NCI-H748 (cell line): ENCODE measurements around the gene ABCB9.

Source experiments
- DNase-seq: peaks from one replicate; lab custom pipeline; 2025; ENCODE audit not compliant: unreplicated experiment; lab: John Stamatoyannopoulos, UW

The ABCB9 gene

GRCh38 chr12:122981587-122982476 lies 15.6 kb upstream of the ABCB9 start:
- no peak for DNase-seq

- peak; percentile 62 for DNase-seq
Measured at GRCh38 chr12:122981036-122981471, 14.8 kb upstream of the ABCB9 start.

DNA sequence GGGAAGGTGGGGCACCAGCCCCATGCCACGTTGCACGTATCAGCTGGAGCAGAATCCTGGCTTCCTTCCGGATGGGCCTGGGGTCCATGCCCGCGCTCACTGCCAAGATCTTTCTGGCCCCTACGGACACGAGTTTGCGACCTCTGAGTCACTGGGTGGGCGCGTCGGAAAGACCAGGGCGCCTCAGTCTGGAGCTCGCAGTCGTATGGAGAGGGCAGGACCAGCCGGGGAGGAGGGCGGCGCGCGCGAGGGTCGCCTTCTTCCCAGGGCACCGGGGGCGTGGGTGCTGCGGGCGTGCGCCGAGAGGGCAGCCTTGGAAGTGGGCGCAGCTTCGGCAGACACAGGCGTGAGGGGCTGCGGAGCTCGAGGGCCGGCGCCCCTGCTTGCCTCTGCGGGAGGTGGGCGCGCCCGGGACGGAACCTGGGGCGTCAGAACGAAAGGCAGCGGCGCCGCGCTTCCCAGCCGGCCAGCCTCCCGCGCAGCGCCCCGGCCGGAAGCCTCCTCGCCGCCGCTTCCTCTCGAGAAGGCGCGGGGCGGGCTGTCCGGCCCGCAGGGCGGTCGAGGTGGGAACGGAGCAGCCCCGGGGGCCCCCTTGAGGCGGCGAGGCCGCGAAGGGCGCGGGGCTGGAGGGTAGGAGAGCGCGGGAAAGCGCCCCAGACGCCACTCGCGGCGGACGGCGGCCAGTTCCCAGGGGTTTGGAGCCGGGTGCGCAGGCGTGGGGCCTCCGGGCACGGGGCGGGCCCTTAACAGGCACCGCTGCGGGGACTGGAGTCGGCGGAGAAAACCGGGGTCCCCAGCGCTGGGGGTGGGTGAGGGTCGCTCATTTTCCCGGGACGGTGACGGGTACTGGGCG lies 14.1 kb upstream of the ABCB9 start, which contains the start of gene ARL6IP4:
Gene ARL6IP4 (plus strand): TSS at position 499 of the 853 bp plus-strand sequence. CDS start 459 bp downstream, outside the sequence.
- DNase-seq: peak; percentile 70

- DNase-seq: peak; percentile 44
Measured at GRCh38 chr12:122979908-122980182, 13.6 kb upstream of the ABCB9 start.

- DNase-seq: peak; percentile 36
Measured at GRCh38 chr12:122979001-122979907, 13.0 kb upstream of the ABCB9 start.

DNA sequence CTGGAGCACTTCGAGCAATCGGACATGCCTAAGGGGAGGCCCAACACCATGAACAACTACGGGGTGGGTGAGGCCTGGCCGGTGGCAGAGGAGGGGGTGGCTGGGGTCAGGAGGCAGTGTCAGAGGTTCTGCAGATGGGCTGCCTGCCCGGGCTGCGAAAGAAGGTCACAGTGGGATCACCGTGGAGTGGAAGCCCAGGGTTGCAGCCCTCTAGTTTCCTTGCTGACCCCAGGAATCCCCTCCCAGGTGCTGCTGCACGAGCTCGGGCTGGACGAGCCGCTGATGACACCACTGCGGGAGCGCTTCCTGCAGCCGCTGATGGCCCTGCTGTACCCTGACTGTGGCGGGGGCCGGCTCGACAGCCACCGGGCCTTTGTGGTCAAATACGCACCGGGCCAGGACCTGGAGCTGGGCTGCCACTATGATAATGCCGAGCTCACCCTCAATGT lies 12.3 kb upstream of the ABCB9 start:
- no peak for DNase-seq

DNA sequence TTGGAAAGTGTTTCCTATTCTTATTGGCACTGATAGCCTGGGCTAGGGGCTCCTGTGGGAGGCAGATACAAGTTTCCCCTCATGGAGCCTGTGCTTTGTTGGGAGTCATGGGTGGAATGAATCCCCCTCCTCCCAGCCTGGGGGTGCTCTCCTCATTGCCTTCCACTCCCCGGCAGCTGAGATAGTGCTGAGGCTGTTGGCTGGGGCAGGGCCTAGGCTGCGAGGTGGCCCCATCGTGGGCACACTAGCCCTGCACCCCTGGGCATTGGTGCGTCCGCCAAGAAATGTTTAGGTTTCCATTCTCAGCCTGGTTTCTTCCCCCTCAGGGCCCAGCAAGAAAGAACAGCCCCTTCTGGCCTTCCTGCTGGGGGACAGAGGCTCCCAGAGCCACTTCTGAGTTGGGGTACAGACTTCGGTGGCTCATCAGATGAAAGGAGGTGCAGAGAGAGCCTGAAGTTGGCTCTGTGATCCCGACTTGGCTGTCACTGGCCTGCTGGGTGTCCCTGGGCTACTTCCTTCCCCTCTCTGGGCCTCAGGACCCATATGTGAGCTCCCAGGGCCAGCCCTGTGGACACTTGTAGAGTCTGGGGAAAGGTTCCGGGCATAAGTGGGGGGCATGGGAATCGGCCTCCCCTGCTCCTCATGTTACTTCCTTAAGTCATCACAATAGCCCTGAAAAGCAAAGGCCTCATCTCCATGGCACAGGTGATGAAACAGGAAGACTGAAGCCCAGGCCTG lies 11.6 kb upstream of the ABCB9 start:
- no peak for DNase-seq

- DNase-seq: no peak
Measured at GRCh38 chr12:122977153-122977552, 10.9 kb upstream of the ABCB9 start.

- no peak for DNase-seq
Measured at GRCh38 chr12:122976648-122976975, 10.3 kb upstream of the ABCB9 start.

DNA sequence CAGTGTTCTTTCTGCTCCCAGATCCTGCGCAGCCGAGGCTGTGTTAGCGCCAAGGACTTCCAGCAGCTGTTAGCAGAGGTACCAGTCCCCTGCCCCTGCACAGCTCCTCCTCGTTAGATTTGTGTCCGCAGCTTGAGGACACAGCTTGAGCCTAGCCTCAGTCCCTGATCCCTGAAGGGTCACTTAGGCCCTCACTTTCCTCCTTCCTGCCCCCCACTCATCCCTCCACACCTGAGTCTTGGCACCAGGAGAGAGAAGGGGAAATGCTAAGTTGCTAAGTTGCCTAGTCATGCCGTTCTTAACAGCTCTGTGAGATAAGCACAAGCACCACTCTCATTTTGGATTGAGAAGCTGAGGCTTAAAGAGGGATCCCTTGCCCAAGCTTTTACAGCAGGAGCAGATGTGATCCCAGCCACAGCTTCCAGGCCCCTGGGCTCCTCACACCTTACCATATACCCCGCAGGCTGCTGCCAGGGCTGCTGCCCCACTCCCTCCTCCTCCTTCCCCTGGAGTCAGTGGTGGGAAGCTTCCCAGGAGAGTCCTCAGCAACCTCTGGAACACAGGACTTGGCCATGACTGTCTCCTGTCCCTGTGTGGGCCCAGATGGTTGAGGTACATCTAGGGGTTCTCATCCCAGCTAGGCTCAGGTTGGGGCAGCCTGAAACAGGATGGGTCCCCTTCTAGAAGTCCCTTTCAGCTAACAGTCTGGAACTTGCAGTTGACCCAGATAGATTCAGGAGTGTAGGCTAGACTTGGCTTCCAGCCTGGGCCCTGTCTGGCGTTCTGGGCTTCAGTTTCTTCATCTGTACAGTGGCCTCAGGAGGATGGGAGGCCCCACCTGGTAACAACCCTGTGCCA lies 9.8 kb upstream of the ABCB9 start:
- no peak for DNase-seq

GRCh38 chr12:122974892-122975789 lies 8.9 kb upstream of the ABCB9 start, which contains the start of gene OGFOD2:
TSS of gene OGFOD2 (plus strand) at chr12:122975244. CDS start at chr12:122975252, 8 bp downstream.
- peak; percentile 95 for DNase-seq

GRCh38 chr12:122974274-122974891 lies 8.1 kb upstream of the ABCB9 start:
- peak; percentile 98 for DNase-seq

- no peak for DNase-seq
Measured at GRCh38 chr12:122969676-122970075, 3.4 kb upstream of the ABCB9 start.

GRCh38 chr12:122968104-122968503 lies 1.8 kb upstream of the ABCB9 start:
- no peak for DNase-seq

- no peak for DNase-seq
Measured at GRCh38 chr12:122966743-122967550, 684 bp upstream of the ABCB9 start.

DNA sequence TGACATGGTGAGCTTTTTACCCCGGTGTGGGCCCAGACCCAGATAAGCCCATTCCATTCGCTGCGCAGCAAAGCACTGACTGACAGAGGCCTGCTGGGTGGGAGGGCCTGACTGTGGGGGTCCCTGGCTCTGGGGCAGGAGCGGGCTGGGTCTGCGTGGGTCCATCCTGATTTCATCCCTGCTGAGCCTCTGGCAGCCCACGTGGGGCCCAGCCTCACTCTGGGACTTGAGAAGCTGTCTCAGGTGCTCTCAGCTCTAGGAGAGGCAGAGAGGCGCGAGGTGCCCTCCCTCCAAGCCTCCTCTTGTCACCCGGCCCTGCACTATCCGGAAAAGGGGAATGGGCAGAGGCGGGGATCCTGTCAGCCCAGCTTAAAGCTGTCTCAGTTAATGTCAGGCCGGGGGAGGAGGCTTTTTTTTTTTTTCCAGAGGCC lies 927 bp downstream of the ABCB9 start:
- DNase-seq: peak; percentile 12
